Lower lobe of right lung (tissue), 2 donors: ENCODE results near the gene PRKAG3. TPM values are rescaled to one million over a fixed set of nuclear protein-coding genes. Genes with fewer than 3 reads are reported as not detected.

Experiments
- ATAC-seq, 2 donors: fragments of 200-7000 bp; cut with Tn5 transposase; one replicate each; pipeline ENCODE4 v1.9.1; 2020 to 2022; ENCODE audit warnings: mild to moderate bottlenecking in 2 of 2, moderate library complexity in 2 of 2
- DNase-seq: peaks from one replicate; pipeline ENCODE4 v3.0.0-alpha.2; 2020
- H3K27ac ChIP-seq: fragments of 200-600 bp; one replicate; pipeline ENCODE4 v1.8.0; 2022
- H3K27me3 ChIP-seq: fragments of 200-600 bp; one replicate; pipeline ENCODE4 v1.8.0; 2022; ENCODE audit warnings: low read depth
- H3K36me3 ChIP-seq: fragments of 200-600 bp; one replicate; pipeline ENCODE4 v1.8.0; 2022; ENCODE audit warnings: mild to moderate bottlenecking
- H3K4me1 ChIP-seq: fragments of 200-600 bp; one replicate; pipeline ENCODE4 v1.8.0; 2022
- H3K4me3 ChIP-seq: fragments of 200-600 bp; one replicate; pipeline ENCODE4 v1.8.0; 2022; ENCODE audit warnings: mild to moderate bottlenecking
- H3K9me3 ChIP-seq: fragments of 200-600 bp; one replicate; pipeline ENCODE4 v1.8.0; 2022
- CTCF ChIP-seq: fragments of 200-600 bp; IDR thresholded peaks from one replicate; pipeline ENCODE4 v1.8.0; 2022; ENCODE audit warnings: antibody characterized with exemption, mild to moderate bottlenecking
- intact Hi-C: fragments of 100-400 bp; cut with DNase I; formaldehyde crosslinking; loops from one replicate; pipeline ENCODE4 v1.11.0; 2022
- total RNA-seq: library from RNA; stranded (reverse); fragmentation: NEBNext Ultra II Directional; extraction: Animal tissue kit (Norgen Biotek cat#: 25700); gene quantifications from one replicate; pipeline ENCODE4 v1.2.1, GENCODE V29; 2021
- donor health status: DM: no; HTN: yes; CAD: no; lungs with severe emphysema.

Gene PRKAG3
- total RNA-seq, 1 donor from 2014 or later, result not detected

GRCh38 chr2:218873359-218874194 lies 42.0 kb upstream of the PRKAG3 start:
- Histone ChIP-seq H3K27ac (no peak overlapping the region), H3K4me3 (no peak overlapping the region), H3K4me1 (peaks cover 23% of the 10 kb centered on the region), H3K36me3 (no peaks in the 10 kb centered on the region), H3K9me3 (no peaks in the 10 kb centered on the region), H3K27me3 (peaks cover 90% of the 10 kb centered on the region)
- DNase-seq (no peak), ATAC-seq (peak in 1 of 2 donors; percentile 9)
- no peak for TF ChIP-seq CTCF
- intact Hi-C loops, result no loop called here

DNA sequence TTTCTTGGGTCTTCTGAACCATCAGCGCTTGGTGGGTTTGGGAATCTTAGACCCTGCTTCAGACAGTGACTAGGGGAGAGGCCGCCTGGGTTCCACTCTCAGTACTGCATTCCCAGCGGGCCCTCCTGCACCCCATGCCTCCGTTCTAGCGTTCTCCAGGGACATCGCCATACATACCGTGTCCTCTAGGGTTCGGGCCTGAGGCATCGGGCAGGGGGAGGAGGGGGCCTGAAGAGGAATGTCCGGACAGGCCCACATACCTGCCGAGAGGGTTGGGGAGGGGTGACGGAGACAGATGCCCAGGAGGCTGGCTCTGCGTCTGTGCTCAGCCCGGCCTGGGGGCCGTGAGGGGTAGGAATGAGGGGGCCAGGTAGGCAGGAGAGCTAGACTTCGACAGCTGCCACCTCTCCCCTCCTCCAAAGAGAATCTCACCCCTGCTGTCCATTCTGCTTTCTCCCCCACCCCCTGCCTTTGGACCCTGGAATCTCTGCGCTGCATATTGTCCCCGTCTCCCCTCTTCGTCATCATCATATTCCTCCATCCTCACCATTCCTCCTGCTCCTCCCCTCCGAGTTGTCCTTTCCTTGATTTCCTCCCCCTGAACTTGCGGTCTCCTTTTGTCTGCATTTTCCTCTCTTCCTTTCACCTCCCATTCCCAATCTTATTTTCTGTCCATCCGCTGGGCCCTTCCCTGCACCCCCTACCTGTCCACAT lies 41.2 kb upstream of the PRKAG3 start:
- no peak overlapping the region for H3K4me3 ChIP-seq
- H3K27ac ChIP-seq, result no peak overlapping the region
- H3K27me3 ChIP-seq, result peaks cover 88% of the 10 kb centered on the region
- H3K36me3 ChIP-seq, result no peaks in the 10 kb centered on the region
- H3K9me3 ChIP-seq, result no peaks in the 10 kb centered on the region
- DNase-seq (no peak), ATAC-seq (no peak)
- no peak for TF ChIP-seq CTCF
- intact Hi-C loops, result no loop called here
- peaks cover 23% of the 10 kb centered on the region for H3K4me1 ChIP-seq

DNA sequence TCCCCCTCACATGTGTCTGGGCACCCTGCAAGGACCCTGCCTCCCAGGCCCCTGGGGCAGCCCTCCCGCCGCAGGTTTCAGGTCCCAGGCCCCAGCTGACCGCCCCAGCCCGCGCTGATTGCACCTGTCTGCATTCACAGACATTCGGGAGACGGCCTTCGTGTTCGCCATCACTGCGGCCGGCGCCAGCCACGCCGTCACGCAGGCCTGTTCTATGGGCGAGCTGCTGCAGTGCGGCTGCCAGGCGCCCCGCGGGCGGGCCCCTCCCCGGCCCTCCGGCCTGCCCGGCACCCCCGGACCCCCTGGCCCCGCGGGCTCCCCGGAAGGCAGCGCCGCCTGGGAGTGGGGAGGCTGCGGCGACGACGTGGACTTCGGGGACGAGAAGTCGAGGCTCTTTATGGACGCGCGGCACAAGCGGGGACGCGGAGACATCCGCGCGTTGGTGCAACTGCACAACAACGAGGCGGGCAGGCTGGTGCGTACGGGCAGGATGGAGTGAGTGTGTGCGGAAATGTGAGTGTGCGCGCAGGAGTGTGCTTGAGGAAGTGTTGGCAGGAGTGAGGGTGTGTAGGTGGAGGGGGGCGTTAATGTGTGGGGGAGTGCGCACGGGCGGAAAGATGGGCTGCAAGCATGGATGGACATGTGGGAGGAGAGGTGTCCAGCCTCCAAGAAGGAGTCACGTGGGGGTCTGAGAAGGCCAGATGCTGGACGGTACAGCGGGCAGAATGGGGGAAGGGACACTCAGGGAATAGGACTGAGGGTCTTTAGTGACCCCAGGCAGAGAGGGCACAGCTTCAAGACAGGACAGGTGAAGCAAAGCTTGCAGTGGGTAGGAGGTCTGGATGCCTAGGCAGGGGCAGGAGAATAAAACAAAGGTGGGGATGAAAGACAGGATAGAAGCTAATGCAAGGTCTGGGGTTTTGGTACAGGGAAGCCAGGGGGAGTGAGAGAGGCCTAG lies 40.0 kb upstream of the PRKAG3 start:
- intact Hi-C loops, result no loop called here
- Histone ChIP-seq H3K27me3 (peaks cover 78% of the 10 kb centered on the region), H3K4me1 (peaks cover 23% of the 10 kb centered on the region), H3K27ac (no peak overlapping the region), H3K4me3 (peak overlapping the region; percentile 45), H3K36me3 (no peaks in the 10 kb centered on the region), H3K9me3 (no peaks in the 10 kb centered on the region)
- no peak for TF ChIP-seq CTCF
- ATAC-seq (no peak), DNase-seq (no peak)

DNA sequence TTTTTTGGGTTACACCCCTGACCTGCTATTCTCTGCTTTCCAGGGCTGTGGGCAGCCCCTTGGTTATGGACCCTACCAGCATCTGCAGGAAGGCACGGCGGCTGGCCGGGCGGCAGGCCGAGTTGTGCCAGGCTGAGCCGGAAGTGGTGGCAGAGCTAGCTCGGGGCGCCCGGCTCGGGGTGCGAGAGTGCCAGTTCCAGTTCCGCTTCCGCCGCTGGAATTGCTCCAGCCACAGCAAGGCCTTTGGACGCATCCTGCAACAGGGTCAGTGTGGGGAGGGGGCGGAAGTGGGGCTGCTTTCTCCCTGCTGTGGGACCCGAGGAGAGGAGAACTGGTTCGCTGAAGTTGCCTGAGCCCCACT lies 39.4 kb upstream of the PRKAG3 start:
- Histone ChIP-seq H3K9me3 (no peaks in the 10 kb centered on the region), H3K4me1 (peaks cover 23% of the 10 kb centered on the region), H3K36me3 (no peaks in the 10 kb centered on the region), H3K27me3 (peaks cover 72% of the 10 kb centered on the region), H3K4me3 (peak overlapping the region; percentile 45), H3K27ac (no peak overlapping the region)
- ATAC-seq (no peak), DNase-seq (no peak)
- intact Hi-C loops, result no loop called here
- TF ChIP-seq CTCF, result no peak

DNA sequence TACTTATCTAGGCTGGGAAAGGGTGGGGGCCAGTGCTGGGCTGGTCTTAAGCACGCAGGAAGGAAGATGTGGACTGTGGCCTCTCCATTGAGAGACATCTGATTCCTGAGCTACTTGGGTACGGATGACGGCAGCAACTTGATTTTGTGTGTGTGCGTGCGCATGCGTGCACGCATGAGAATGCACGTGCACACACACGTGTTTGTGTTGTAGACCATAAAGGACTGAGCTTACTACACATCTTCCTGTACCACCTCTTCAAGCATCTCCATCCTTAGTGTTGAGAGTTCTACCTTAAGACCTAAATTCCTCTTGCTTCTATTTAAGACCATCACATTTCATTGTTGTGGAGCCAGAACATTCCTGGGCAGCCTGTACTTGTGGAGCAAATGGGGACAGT lies 37.5 kb upstream of the PRKAG3 start:
- Histone ChIP-seq H3K9me3 (no peaks in the 10 kb centered on the region), H3K27me3 (peaks cover 64% of the 10 kb centered on the region), H3K4me1 (peaks cover 23% of the 10 kb centered on the region), H3K27ac (no peak overlapping the region), H3K4me3 (no peak overlapping the region), H3K36me3 (no peaks in the 10 kb centered on the region)
- intact Hi-C loops, result no loop called here
- no peak for TF ChIP-seq CTCF
- ATAC-seq (no peak), DNase-seq (no peak)
